Measurements from ENCODE around the gene ATR.
"Not testable (repeated sequence)": the region's sequence is repeated elsewhere in the genome, so short reads cannot be mapped to it uniquely, and the experiment has no call there.

The ATR gene

GRCh38 chr3:142592268-142592667 is 13.7 kb upstream of the ATR start:
- DNase-seq: not testable (repeated sequence)

- no peak for DNase-seq
These were observed 10.2 kb upstream of the ATR start for GRCh38 chr3:142588703-142589102.

- DNase-seq: no peak
These were observed 8.4 kb upstream of the ATR start for GRCh38 chr3:142586803-142587406.

DNA sequence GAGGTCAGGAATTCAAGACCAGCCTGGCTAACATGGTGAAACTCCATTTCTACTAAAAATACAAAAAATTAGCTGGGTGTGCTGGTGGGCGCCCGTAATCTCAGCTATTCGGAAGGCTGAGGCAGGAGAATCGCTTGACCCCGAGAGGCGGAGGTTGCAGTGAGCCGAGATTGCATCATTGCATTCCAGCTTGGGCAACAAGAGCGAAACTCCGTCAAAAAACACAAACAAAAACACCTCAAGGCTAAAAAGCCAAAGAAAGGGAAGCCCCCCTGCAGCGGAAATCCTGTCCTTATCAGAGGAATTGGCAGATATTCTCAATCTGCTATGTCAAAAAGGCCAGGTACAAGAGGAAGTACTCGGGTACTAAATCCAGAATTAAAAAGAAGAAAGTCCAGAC is 2.5 kb upstream of the ATR start:
- not testable (repeated sequence) for DNase-seq

DNA sequence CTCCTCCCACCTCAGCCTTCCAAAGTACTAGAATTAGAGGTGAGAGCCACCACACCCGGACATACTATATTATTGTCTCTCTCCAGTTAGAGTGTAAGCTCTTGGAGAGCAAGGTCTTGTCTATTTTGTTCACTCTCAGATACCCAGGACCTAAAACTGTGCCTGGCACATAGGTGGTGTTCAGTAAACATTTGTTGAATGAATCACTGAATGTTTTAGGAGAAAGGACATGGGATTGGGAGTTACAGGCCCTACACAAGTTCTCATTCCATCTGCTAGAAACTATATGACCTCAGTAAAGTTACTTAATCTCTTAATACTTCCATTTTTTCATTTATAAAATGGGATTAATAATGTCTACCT is 1.5 kb upstream of the ATR start:
- no peak for DNase-seq

DNA sequence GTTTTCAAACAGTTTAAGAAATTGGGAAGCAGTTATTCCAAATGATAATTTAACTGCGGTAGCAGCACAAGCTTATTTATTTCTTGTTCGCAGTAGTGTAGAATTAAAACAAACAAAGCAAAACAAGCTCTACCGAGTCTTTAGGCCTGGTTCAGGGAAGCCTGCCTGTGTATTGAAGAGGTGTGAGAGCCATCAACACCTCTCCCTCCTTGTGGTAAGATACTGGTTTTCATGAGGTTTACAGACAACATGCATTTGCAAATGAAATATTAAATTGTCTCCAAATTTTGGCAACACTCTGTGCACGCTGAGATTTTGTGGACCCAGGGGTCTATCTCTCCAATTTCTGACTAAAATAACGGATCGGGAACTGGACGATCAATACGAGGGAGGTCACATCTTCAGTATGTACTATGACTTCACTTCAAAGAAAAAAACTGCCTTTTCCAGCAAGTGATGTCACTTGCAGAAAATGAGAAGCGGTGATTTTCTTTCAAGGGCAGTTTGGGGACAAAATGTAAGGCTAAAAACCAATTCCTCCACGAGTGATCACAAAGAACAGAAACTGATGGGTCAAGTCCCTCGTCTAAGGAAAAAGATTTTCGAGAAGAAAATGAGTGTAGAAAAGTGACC is 721 bp downstream of the ATR start:
- DNase-seq: no peak

GRCh38 chr3:142576792-142577191 is 1.7 kb downstream of the ATR start:
- DNase-seq: no peak

DNA sequence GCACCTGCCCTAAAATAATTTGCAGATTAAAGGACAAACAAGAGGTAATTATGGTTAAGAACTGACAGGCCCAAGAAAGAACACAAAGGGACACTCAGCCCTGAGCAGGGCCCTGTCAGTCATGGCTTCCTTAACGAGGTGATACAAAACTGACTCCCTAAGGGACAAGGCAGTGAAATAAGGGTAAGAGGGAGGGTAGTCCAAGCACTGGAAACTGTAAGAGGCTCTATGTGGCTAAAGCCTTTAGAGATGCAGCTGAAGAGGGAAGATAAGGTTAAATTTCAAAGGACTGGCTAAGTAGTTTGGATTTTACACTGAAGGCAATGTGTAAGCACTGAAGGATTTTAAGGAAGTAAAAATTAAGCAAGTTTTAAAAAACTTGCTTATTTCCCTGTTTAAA is 3.9 kb downstream of the ATR start:
- DNase-seq: no peak

GRCh38 chr3:142574223-142574622 is 4.3 kb downstream of the ATR start:
- not testable (repeated sequence) for DNase-seq

GRCh38 chr3:142569422-142569821 is 9.1 kb downstream of the ATR start:
- DNase-seq: not testable (repeated sequence)

- no peak for DNase-seq
These were observed 10.0 kb downstream of the ATR start for GRCh38 chr3:142568393-142569017.

- no peak for DNase-seq
These were observed 12.4 kb downstream of the ATR start for GRCh38 chr3:142566096-142566495.

- DNase-seq: no peak
These were observed 15.0 kb downstream of the ATR start for GRCh38 chr3:142563496-142563997.

DNA sequence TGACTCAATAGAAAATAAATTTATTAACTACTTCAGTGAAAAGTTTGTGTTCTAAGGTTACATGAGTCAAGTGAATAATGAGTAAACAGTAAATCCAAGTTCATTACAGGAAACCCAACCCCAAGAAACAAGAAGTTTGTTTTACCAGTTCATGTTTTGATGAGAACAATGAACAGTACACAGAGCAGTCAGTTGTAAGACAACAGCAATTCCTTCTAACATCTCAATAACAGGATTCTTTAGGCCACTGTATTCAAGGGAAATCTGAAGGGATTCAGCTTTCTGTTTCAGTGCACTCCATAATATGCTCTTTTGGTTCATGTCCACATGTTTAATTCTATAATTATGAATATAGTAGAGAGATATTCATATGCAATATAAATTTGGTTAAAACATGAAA is 18.4 kb downstream of the ATR start:
- DNase-seq: no peak

GRCh38 chr3:142553741-142554140 is 24.8 kb downstream of the ATR start:
- DNase-seq: no peak

- DNase-seq: not testable (repeated sequence)
These were observed 26.0 kb downstream of the ATR start for GRCh38 chr3:142552579-142552978.

DNA sequence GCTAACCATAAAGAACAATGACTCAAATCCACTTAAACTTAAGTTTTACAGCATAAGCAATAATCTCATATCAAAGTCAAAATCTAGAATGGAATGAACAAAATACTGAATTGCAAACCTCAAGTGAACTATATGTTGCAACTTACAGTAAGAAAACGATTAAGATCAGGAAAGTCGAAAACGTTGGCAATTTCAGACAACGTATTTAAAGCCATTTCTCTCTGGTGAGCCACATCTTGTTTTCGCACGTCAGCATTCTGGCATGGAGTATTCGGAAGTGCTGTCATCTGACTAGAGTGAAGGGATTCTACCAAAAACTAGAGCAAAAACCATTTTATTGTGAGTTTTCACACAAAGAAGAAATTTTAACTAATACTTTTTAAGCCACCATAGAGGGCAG is 28.5 kb downstream of the ATR start:
- no peak for DNase-seq

GRCh38 chr3:142543307-142543706 is 35.2 kb downstream of the ATR start:
- no peak for DNase-seq

GRCh38 chr3:142542054-142542453 is 36.5 kb downstream of the ATR start:
- no peak for DNase-seq

DNA sequence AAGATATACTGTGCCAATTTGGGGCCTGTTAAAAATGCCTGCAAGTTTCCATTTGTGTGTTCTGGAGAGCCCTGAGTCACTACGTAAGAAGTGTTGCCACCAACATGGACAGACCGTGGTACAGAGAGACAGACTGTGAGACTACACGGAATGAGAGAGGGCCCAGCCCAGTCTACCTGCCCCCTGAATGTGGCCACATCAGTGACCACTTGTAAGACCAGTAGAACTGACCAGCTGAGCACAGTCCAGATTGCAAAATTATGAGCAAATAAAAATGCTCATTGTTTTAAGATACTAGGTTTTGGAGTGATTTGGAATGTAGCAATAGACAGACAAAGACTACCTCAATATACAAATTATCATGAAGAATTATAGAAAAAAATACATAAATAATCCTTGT is 42.0 kb downstream of the ATR start:
- DNase-seq: no peak

DNA sequence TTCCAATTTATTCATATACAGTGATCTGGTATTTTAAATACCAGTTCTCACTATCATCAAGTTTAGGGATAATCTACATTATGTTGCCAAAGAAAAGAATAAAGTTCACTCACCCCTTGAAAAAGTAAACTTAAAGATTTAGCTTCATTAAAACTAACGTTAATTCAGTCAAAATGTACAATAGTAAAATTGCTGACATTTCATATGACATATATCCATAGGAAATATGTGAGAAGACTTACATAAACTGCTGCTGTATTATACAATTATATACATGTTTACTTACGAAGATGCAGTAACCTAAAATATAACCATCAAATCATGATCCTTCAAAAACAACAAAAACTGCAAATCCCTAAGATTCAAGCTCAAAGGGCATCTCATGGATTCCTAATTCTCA is 44.0 kb downstream of the ATR start:
- DNase-seq: no peak

DNA sequence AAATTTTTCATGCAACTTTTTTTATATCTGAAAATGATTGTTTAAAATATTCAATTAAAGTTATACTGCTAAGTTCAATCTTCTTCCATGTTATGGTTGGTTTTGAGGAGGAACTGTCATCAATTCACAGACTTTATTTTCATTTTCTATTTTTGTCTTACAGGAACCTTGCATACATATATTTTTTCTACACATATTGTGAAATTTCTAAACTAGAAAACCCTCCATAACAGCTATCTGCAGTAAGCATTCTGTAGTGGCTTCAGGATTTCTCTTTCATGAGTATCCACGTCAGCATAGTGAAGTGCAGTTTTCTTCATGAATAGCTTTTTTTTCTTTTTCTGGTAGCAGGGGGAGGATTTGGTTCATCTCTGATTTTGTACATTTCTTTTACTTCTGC is 48.2 kb downstream of the ATR start:
- DNase-seq: no peak

DNA sequence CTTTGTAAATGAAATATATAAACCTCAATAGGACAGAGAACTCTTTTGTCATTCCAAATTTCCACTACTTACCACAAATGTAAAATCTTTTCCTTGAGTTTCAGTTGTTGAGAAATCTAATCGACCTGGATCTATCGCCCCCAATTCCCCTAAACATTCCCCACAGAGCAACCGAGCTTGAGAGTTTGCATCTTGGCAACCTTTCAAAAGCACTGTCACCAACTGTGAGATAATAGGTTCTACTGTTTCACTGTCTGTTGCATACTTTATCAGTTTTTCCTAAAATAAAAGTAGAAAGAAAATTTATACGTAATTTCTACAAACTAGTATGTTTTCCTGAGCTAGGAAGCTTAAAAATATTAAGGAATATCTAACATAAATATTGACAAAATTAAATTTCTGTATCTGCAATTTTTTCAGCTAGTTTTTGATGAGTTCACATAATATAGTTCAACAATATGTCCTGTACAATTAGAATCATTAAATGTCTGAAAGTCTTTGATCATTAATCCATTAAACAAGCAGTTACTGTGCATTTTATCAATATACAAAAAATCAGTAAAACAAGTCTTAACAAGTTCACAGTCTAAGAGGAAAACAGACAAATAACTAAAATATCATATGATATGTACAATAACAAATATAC is 54.5 kb downstream of the ATR start:
- DNase-seq: no peak

GRCh38 chr3:142509079-142509478 is 69.5 kb downstream of the ATR start:
- DNase-seq: no peak

Measured in activated T-cell treated with anti-CD3 and anti-CD28 coated beads for 4 hours (primary cell).